ENCODE measurements around the gene KCNJ11.

The KCNJ11 gene

DNA sequence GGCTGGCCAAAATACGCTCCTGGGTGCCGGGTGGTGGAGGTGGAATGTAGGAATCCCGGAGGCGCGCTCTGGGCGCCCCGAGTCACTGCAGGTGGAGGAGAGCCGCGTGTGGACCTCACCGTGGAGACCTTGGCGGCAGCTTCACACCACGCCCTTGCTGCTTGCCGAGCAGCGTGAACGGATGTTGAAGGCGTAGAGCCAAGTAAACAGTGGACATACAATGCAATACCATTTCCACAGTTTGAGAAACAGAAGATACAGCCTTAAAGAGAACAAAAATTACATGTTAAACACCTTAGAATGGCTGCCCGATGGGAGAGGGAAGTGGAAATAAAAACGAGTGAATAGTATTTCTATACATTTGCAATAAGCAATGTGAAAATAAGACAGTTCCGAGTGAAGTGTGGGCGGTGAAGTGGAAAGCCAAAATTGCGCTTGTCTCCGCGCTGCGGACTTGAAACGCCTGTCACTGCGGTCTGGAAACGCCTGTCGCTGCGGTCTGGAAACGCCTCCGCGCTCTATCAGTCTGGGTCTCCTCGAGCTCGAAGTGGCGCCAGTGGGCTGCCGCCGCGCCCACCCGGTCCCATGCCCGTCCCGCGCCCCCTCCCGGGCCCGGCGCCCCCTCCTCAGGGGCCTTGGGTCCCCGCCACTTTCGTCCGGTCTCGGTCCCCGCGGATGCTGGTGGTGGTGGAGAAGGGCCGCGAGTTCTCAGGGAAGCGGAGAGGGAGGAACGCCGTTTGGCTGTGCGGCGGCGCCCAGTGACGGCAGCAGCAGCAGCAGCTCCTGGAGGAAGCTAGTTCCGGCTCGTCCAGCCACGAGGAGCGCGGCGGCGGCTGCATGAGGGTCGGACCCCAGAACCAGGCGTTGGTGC lies 35.3 kb downstream of the KCNJ11 start:
- peak; percentile 47 for DNase-seq

DNA sequence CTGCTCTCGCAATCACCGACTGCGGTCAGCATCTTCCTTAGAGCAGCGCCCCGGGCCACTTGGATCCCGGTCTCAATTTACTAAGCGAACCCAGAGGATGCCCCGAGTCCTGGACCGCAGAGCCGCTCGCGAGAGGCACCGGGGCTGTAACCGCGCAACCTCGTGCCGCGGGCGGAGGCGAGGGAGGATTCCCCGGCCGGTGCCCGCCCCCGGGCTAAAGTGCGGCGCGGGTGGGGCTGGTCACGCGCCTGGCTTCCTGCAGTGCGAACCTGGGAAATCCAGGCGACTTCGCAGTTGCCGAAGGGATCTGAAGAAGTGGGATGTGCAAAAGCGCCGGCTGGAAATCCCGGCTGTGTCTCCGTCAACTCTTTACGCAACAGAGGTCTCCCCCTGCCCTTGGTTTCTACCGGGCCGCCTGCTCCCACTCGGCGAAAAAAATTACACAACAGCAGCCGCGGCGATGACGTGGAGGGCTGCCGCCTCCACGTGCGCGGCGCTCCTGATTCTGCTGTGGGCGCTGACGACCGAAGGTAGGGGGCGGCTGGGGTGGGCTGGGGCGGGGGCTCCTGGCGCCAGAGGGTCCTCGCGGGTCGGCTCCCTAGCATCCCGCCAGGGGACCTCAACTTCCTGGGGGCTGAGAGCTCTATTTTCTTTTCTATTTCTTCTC lies 36.8 kb downstream of the KCNJ11 start, which contains the start of gene NCR3LG1:
Gene NCR3LG1, plus strand, starts transcription at position 291 of the 667 bp plus-strand sequence. Its CDS starts 170 bp downstream, at position 461.
- peak; percentile 66 for DNase-seq

DNA sequence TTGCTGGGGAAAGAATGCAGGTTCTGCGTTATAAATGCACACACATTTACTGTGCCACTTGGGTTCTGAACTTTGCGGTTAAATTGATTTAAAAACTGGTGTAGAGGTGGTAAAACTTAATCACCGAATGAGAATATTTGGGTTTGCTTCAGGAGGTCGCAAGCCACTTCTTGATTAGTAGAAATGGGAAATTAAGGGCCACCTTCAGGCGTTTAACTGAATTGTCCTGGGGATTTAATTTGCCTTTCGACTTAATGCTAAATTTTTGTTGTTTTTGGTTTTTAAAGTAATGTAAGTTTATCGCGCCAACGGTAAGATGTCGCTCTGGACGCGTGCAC lies 37.3 kb downstream of the KCNJ11 start:
- DNase-seq = no peak

DNA sequence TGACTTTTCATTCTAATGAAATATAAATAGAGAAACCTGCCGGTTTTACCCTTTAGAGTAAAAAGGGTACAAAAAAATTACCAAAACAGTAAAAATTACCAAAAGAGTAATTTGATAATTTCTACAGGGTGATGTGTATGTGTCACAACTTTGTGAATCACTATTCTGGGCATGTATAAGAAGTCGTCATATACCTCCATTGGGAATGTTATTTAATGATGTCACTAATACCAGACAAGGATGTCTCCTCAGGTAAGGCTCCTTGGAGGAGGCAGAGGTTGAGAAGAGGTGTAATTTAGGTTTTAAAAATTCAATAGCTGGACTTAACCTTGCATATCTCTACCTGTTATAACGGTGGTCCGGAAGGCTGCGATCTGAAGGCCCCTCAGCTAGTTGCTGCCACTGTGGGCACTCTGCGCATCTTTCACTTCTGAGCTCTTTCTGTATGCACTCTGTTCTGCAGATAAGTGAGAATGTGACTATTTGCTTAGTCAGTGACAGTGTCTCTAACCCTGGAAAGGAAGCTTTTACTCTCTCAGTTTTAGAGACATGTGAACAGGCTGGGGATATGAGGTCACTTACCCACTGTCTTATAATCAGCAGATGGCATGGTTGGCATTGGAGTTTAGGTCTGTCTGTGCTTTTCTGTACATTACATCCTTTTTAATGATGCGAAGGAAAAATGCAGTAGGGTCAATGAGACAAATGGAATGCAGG lies 37.8 kb downstream of the KCNJ11 start:
- no peak for DNase-seq

DNA sequence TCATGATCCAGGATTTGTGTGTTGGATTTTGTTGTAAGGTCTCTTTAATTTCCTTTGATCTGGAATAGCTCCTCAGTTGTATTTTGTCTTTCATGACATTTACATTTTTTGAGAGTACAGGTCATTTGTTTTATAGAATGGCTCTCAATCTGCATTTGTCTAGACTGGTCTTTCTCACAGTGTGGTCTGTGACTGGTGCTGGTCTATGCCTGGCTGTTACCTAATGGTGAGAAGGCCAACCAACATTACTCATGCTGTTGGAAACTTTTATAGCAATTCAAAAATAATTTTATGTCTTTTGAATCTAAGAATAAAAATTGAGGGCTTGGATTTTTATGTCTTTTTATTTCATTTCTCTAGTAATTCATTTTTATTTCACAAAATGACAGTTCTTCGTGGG lies 40.8 kb downstream of the KCNJ11 start:
- DNase-seq = no peak

DNA sequence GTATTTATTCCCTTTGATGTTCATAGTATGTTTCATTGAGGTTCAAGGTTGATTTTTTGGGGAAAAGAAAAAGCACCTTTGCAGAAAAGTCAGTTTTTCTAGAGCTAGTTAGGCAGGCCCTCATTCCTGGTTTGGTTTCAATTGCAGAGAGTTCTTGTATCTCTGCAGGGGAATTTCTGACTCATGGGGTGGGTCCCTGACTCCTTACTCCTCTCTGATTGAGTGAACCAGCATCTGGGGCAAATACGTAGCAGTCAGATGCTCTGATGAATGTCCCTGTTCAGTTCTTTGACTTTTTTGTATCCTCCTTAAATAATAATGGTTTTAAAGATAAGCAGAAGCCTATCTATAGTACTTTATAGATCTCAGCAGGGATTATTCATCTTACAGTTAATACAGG lies 44.6 kb downstream of the KCNJ11 start:
- no peak for DNase-seq

DNA sequence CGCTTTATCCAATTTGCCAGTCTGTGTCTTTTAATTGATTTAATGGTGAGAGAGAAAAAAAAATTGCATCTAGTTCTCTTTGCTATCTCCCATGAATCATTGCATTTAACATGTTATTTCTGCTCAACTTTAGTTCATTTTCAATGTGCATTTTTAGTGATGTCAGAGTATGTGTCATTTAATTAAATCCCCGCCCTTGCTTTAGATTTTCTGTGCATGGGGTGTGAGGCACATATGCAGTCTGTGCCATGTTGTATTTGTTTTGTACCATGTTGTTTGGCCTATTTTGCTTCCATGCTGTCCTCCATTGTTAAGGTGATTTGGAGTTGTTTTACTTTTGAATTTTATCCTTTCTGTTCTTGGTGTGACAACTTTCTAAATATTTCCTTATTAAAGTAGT lies 45.2 kb downstream of the KCNJ11 start:
- DNase-seq = no peak
